Measurements from ENCODE around the gene FXYD6.
"Not testable (repeated sequence)": the region's sequence is repeated elsewhere in the genome, so short reads cannot be mapped to it uniquely, and the experiment has no call there.

FXYD6 gene

DNA sequence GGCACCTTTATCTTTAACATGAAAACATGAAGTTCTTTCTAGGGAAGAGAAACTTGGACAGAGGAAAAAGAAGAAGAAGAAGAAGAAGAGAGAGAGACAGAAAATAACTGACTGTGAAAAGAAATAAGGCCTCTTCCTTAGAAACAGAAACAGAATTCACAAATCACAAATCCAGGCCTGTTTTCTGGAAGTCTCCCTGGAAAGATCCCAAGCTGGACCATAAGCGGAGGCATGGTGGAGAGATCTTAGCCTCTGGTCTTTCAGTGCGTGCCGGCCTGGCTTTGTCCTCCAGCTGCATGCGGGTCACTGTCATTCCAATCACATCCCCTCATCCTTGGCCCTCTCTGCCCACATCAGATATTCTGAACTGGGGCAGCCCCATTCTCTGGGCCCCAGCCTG lies 6.9 kb downstream of the FXYD6 start:
- no peak for DNase-seq (ENCODE audit: low read depth in 2 of 2)

DNA sequence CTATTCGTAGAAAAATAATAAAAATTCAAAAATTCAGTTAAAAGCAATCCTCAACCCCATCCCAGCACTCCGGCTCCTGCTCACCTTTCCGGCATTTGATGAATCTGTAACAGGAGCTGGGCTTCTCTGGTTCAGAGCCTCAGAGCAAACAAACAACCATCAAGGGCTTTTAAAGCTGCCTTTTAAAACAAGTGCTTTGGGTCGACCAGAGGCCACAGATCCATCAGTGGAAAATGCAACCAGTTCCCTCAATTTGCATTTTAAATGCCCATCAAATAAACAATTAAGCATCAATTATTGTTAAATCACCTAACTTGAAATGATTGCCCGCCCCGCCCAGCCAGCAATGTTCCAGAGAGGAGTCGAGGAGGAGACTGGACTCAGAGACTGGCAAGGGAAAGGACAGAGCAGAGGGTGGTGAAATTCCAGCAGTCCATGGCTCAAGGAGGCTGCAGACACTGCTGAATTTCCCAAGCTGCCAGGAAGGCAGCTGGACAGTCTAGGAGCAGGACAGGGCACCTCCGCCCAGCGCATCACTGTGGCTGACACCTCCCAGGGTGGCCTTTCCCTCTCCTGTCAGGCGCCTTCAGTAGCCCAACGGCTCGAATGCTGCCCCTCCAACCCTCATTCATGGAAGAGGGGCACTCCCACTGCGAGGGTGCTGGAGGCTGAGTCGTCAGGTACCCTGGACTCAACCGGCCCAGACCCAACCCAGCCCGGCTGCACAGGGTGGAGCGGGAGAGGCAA lies 7.5 kb downstream of the FXYD6 start:
- DNase-seq (ENCODE audit: low read depth in 2 of 2): no peak

DNA sequence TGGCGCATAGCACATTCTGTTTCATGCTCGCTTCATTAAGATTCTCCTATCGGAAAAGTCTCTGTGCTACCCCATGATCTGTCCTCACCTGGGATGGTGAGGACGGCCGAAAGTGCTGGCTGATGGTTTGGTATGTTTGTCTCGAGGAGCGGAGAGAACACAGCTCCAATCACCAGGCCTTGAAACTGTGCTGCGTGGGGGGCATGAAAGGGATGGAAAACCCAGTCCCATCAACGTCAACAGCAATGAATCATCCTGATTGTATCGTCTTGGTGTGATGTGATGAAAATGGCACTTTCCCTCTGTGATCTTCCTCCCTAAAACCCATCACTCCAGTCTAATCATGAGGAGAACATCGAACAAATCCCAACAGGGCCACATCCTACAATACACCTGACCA lies 8.4 kb downstream of the FXYD6 start:
- no peak for DNase-seq (ENCODE audit: low read depth in 2 of 2)

DNA sequence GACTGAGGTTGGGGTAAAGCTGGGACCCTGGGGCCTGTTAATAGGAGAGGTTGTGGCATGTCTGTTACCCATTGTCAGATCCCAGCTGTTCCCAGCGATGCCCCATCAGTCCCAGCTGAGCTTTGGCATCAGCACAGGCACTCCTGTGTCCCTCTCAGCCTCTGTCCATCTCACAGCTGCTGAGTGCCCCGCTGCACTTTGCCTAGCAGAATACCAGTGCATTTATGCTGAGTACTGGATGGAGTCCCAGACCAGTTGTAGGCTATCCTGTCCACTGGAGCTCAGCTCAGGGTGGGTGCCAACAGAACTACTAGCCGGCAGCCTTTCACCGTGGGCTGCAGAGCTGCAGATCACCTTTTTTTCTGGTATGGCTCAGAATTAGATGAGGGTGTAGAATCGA lies 9.9 kb downstream of the FXYD6 start:
- DNase-seq (ENCODE audit: low read depth in 2 of 2): no peak

DNA sequence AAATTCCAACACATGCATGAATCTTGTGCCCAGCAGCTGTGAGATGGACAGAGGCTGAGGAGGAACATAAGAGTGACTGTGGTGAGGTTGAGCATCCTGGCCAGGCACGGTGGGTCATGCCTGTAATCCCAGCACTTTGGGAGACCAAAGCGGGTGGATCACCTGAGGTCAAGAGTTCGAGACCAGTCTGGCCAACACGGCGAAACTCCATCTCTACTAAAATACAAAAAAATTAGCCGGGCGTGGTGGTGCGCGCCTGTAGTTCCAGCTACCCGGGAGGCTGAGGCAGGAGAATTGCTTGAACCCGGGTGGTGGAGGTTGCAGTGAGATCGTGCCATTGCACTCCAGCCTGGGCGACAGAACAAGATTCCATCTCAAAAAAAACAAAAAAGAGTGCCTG lies 10.9 kb downstream of the FXYD6 start:
- DNase-seq (ENCODE audit: low read depth in 2 of 2): not testable (repeated sequence)

DNA sequence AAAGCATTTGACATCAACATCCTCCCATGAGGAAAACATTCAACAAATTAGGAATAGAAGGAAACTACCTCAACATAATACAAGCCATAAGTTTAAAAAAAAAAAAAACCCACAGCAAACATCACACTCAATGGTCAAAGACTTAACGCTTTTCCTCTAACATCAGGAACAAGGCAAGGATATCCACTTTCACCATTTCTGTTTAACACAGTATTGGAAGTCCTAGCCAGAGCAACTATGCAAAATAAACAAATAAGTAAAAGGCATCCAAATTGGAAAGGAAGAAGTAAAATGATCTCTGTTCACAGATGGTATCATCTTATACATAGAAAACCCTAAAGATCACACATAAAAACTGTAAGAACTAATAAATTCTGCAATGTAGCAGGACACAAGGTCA lies 13.1 kb downstream of the FXYD6 start:
- DNase-seq (ENCODE audit: low read depth in 2 of 2): no peak

DNA sequence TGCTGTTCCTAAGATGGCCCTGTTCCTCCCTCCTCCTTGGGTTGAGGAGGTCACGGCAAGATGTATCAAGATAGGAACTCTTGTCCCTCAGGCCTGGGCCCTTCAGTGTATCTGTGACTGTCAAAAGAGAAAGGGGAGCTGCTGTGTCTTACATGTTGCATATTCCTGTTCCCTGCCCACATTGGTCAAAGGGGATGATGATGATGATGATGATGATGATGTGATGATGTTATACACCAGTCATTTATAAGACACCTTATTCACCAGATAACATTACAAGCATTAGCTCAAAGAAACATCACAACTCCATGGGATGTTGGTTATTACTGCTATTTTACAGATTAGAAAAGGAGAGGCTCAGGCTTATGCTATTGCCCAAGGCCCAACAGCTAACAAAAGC lies 13.7 kb downstream of the FXYD6 start:
- no peak for DNase-seq (ENCODE audit: low read depth in 2 of 2)

DNA sequence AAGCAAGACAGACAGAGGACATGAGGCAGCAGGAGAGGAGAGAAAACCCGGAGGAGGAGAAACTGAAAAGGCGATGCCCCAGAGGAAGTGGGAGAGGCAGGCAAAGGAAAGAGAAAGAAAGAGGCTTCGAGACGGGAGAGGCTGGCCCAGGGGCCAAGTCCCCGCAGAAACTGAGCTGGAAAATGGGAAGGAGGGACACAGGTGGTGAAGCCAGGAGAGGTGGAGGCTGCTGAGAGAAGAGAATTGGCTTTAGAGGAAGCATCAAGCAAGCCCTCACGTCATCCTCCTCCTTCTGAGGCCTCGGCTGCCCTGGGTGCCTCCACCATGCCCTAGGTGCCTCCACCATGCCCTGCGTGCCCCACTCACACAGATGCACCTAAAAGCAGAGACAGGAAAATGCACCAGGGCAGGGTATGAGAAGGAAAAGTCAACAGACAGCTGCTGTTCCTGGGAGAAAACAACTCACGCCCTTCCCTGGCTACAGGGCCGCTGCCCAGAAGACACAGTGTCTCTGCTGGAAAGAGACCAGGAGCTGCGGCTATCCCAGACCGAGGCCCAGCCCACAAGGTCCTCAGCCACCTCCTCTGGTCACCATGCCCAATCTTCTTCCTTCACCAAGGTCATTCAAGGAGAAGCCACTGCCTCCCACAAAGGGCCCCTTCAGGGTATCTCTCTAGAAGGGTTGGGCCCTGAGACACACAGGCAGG lies 14.3 kb downstream of the FXYD6 start:
- DNase-seq (ENCODE audit: low read depth in 2 of 2): no peak

DNA sequence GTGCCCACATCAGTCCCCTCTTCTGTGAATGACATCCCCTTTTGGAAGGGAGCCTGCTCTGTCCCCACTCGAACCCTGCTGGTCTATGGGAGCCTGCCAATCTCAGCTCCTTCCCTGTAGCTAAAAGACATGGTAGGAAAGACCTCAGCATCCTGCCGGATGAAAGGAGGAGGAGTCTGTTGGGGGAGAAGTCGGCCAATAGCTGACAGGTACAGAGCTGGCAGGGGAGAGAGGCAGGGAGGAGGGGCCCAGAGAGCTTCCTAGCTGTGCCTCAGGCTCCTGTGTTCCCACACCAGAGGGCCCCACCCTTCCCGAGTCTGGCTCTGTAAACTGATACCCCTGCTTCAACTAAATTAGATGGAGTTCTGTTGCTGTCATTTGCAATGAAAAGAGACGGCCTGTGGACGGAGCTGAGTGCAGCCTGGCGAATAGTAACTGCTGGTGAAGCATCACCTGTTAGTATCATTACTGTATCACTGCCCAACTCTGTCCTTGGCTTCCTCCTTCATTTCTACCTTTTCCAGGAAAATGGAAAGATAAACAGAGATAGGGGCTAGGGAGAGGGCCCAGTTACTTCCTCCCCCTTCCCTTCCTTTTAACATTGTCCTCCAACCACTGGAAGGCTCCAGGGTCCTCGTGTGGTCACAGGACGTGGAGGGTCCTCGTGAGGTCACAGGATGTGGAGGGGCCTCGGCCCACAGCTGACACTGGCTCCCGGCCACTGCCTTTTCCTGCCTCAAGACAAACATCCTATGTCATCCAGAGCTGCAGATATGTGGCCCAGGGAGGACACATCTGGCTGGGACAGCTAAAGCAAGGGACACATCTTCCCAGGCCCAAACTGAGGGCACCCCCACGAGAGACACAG lies 15.1 kb downstream of the FXYD6 start:
- DNase-seq (ENCODE audit: low read depth in 2 of 2): no peak

DNA sequence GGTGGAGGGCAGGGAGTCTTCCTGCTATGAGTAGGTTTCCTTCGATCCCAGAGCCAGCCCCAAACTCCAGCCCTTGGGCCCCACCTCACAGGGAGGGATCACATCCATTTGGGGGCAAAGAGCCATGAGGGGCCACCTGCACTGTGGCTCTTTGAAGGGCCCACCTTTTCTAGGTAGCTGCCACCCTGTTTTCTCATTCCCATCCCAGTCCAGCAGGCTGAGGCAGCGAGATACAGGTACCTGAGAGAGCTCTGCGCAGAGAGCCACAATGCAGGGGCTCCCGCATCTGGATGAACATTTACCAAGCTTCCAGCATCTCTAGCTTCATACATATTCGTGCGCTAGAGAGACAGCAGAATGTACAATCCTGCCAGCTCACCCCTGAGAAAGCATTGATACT lies 16.3 kb downstream of the FXYD6 start:
- DNase-seq (ENCODE audit: low read depth in 2 of 2): no peak

DNA sequence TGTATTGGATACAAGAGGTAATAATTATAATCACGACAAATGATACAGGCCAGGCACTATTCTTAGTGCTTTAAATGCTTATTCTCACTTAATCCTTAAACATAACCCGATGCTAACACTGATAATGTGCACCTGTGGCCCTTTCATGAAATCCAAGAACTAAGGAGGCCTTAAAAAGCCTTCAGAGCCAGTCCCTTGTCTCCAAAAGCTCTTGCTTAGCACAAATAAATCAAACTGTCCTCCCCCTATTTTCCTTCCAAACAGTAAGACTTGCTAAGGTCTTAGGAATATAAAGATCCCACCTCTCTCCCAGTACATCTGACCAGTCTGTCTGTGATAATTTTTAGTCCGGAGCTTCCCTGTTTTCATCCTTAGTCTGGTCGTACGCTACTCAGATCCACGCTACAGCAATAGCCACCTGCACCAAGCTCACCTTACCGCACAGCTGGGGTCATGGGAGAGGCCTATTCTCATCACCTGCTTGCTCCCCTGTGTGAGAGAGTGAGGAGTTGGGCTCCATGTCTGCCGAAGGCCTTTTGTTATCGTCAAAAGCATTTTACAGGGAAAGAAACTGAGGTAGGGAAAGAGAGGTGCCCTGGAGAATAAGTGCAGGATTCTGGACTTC lies 16.9 kb downstream of the FXYD6 start:
- no peak for DNase-seq (ENCODE audit: low read depth in 2 of 2)

DNA sequence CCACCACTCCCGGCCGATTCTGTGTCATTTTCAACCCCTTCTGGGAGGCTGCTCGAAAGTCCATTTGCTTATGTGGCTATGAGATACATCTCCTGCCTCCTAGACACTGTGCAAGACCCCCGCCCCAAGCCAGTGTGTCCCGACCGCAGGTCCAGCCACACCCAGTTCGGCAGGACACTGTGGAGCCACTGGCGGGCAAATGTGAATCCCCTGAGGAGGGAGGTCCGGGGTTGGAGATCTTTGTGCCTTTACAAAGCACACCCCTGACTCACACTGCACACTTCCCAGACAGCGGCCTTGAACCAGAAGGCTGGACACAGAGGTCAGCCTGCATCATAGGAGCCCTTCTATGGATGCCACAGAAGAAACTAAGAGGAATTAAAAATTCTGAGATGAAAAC lies 17.4 kb downstream of the FXYD6 start:
- no peak for DNase-seq (ENCODE audit: low read depth in 2 of 2)

DNA sequence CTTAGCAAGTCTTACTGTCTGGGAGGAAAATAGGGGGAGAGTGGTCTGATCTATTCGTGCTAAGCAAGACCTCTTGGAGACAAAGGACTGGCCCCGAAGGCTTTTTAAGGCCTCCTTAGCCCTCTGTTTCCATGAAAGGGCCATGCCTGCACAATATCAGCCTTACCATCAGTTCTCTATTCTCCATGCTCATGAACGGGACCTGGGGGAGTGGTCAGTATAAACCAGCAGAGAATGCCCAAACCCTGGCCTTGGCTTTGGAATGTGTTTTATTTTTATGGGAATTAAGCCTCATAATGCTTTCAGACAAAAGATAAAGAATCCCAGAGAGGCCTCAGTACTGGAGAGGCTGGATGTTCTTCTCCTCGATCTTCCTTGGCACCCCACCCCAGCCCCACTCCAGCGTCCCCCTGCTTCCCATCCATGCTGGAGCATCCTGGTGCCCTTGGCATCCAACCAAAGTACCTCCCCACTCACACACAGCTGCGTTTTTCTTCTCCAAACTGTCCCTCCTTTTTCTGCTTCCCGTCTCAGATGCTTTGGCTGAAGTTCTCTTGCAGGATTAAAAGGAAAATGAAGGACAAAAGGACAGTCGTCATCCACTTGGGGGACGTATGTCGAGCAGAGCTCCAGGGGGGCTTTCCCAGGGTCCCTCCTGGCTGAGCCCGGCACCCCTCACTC lies 18.6 kb downstream of the FXYD6 start:
- no peak for DNase-seq (ENCODE audit: low read depth in 2 of 2)

DNA sequence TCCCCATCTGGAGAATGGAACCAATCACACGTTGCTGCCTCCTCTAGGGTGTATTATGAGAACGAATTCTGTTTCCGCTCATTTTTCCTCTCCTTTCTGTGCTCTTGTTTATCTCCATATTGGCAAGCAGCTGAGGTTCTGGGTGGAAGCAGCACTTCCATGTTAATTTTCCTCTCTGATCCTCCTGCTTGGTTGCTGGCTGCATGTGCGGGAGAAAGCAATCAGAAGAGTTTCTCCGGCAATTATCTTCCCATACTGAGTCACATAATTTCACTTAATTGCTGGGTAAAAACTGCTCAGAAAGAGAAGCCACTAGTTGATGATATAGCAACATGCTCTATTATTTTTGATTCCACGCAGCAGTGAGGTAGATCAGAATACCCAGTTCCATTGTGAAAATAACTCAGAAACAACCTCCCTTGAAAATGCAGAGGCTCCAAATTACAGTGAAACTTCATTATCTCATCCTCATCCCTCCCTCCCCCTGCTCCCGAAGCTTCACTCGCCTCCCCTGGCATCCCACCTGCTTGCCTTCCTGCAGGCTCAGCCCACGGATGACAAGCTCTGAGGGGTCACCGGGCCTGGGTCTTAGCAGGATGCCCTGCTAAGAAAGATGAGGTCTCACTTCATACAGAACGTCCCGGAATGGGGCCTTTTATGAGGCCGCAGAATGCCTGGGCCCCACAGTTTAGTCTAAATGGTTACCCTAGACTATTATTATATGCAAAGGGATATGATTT lies 20.4 kb downstream of the FXYD6 start:
- DNase-seq (ENCODE audit: low read depth in 2 of 2): no peak

DNA sequence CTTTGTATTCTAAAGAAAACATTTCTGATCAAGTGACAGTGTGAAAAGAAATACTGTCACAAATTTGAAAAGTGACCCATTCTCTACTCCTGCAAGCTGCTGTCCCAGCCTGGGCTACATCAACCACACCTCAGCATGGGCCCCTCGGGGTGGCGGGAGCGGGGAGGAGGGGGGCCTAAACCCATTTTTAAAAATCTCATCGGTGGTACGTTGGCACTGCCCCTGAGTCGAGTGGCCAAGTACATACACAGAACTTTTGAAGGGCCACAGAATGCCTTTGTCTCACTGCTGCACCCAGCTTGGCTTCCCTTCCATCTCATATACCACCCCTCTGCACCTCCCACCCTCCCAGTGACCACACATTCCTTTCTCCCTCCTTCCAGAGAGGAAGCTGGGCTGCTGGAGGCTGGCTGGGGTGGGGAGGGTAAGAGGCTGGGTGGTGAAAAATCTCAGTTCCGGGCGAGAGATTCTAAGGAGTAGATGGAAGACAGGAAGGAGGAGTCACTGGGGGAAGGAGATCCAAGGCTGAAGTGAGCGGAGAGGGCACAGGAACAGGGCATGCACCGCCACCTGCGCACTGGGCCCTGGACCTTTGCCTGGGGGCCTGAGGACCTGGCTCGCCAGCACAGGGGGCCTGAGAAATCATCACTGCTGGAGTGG lies 21.1 kb downstream of the FXYD6 start:
- no peak for DNase-seq (ENCODE audit: low read depth in 2 of 2)

DNA sequence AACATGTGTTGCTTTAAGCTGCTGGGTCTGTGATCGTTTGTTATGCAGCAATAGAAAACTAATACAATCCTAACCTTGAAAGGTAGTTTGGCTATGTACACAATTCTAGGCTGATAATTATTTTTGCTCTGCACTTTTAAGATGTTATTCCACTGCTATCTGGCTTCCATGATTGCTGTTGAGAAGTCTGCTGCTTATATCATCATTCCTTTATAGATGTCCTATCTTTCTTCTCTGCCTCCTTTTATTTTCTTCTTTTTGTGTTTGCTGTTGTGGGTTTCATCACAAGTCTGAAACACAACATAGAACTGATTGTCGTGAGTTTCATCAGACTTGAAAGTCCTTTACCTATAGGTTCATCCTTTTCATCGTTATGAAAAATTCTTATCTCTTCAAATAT lies 24.1 kb downstream of the FXYD6 start:
- no peak for DNase-seq (ENCODE audit: low read depth in 2 of 2)

DNA sequence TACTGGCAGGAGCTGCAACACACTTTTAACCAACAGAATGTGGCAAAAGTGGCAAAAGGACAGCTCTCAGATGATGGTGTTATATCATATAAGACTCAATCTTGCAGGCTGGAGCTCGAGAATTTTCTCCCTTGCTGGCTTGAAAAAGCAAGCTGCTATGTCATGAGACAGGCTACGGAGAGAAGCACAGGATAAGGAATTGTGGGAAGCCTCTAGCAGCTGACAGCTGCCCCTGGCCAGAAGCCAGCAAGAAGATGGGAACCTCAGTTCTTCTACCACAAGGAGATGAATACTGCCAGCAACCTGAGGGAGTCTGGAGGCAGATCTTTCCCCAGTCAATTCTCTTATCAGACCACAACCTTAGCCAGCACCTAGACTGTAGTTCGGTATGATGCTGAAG lies 24.6 kb downstream of the FXYD6 start:
- DNase-seq (ENCODE audit: low read depth in 2 of 2): no peak

DNA sequence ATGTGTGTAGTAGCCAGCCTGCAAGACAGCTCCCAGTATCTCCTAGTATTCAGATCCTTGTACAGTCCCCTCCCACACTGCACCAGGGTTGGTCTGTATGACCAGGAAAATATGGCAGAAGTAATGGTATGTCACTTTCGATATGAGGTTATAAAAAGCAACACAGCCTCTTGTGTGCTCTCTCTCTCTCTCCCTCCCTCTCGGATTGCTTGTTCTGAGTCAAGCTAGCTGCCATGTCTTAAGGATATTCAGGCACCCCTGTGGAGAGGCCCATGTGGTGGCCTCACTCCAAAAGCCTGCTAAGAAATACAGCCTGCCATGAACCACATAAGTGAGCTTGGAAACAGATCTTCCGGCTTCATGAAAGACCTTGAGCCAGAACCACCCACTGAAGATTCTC lies 25.4 kb downstream of the FXYD6 start:
- DNase-seq (ENCODE audit: low read depth in 2 of 2): no peak

DNA sequence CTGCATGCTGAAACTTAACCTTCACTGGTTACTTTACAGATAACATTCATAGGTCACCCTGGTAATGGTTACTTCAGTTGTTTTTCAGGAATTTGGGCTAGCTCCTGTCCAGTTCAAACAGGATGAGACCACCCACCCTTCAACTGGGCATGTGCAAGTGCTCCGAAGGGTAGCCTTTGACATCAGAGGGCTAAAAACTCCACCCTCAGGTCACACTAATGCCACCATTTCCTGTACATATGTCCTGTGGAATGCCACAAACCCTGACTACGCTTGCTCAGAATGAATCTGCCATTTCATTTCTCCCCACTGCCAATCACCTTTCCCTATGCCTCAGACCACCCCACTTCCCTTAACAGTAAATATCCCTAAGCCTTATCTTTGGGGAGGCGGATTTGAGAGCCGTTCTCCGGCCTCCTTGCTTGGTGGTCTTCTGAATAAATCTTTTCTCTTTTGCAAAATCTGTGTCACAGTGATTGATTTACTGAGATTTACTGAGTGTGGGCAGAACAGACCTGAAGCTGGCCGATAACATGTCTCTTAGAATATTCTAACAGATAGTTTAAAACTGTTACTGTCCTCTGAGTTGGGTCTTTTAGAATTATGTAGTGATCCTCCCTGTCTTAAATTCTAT lies 26.6 kb downstream of the FXYD6 start:
- DNase-seq (ENCODE audit: low read depth in 2 of 2): no peak

Measured in stimulated activated CD8-positive, alpha-beta memory T cell treated with anti-CD3 and anti-CD28 coated beads, Interleukin-7, amount 100 ng/mL, for 1 hour (primary cell).